Ascending aorta (tissue), 2 donors: ENCODE measurements around the gene FOXN1. TPM values are rescaled to one million over a fixed set of nuclear protein-coding genes. Genes with fewer than 3 reads are reported as not detected.

Experiments
- DNase-seq, 2 donors: peaks; one replicate each; pipeline ENCODE4 v3.0.0-alpha.2; 2019; ENCODE audit warnings: low spot score in 2 of 2
- H3K27ac ChIP-seq, 2 donors: fragments of 200-600 bp; sonication (generic); one replicate each; pipeline ENCODE4 v1.5.1; 2016 to 2017; ENCODE audit warnings: mild to moderate bottlenecking in 1 of 2
- H3K27me3 ChIP-seq: fragments of 200-600 bp; sonication (generic); one replicate; pipeline ENCODE4 v1.5.1; 2017
- H3K36me3 ChIP-seq, 2 donors: fragments of 200-600 bp; sonication (generic); one replicate each; pipeline ENCODE4 v1.5.1; 2016
- H3K4me1 ChIP-seq, 2 donors: fragments of 200-600 bp; sonication (generic); one replicate each; pipeline ENCODE4 v1.5.1; 2016 to 2017; ENCODE audit warnings: mild to moderate bottlenecking in 1 of 2
- H3K4me3 ChIP-seq, 2 donors: fragments of 200-600 bp; sonication (generic); one replicate each; pipeline ENCODE4 v1.5.1; 2016 to 2017; ENCODE audit warnings: mild to moderate bottlenecking in 1 of 2
- H3K9me3 ChIP-seq, 2 donors: fragments of 200-600 bp; sonication (generic); one replicate each; pipeline ENCODE4 v1.5.1; 2016
- CTCF ChIP-seq, 3 experiments: fragments of 200-600 bp in 2 of 3; fragments of 450-650 bp in 1 of 3; sonication (generic) in 2 of 3; IDR thresholded peaks; one replicate each; pipeline ENCODE4 v1.5.1; 2016 to 2019; ENCODE audit warnings: antibody characterized with exemption in 3 of 3, mild to moderate bottlenecking in 1 of 3, moderate library complexity in 1 of 3
- intact Hi-C: fragments of 100-400 bp; cut with DNase I; formaldehyde crosslinking; loops from one replicate; pipeline ENCODE4 v1.15.1; 2023
- total RNA-seq: library from RNA; depleted of rRNA; stranded (reverse); fragments of >200 nt; gene quantifications from one replicate; pipeline ENCODE4 v1.1.0, GENCODE V29; 2016

Gene FOXN1
- total RNA-seq, 1 donor from 2014 or later: not detected

- intact Hi-C loops: no loop called here
- peak in 1 of 2 donors; percentile 13 for DNase-seq
Measured at GRCh38 chr17:28475151-28475900, 30.8 kb upstream of the FOXN1 start.

GRCh38 chr17:28476076-28476865, 29.9 kb upstream of the FOXN1 start:
- Histone ChIP-seq H3K27ac (no peak overlapping the region), H3K9me3 (no peaks in the 10 kb centered on the region), H3K4me1 (no peaks in the 10 kb centered on the region), H3K4me3 (no peak overlapping the region), H3K27me3 (no peaks in the 10 kb centered on the region), H3K36me3 (no peaks in the 10 kb centered on the region)
- intact Hi-C loops: no loop called here
- TF ChIP-seq CTCF (IDR thresholded peaks at IDR 0.05): no peak
- no peak for DNase-seq

More at GRCh38 chr17:28475151-28475900, 30.8 kb upstream of the FOXN1 start:
- Histone ChIP-seq H3K27me3 (no peaks in the 10 kb centered on the region), H3K4me3 (no peak overlapping the region), H3K4me1 (no peaks in the 10 kb centered on the region), H3K27ac (no peak overlapping the region), H3K36me3 (no peaks in the 10 kb centered on the region), H3K9me3 (no peaks in the 10 kb centered on the region)
- no peak for TF ChIP-seq CTCF (IDR thresholded peaks at IDR 0.05)

GRCh38 chr17:28477928-28478327, 28.2 kb upstream of the FOXN1 start:
- H3K36me3 ChIP-seq: no peaks in the 10 kb centered on the region
- H3K27ac ChIP-seq: no peak overlapping the region
- TF ChIP-seq CTCF (IDR thresholded peaks at IDR 0.05): no peak
- no peaks in the 10 kb centered on the region for H3K27me3 ChIP-seq
- no peaks in the 10 kb centered on the region for H3K4me1 ChIP-seq
- no peak overlapping the region for H3K4me3 ChIP-seq
- DNase-seq: no peak
- H3K9me3 ChIP-seq: no peaks in the 10 kb centered on the region
- intact Hi-C loops: no loop called here

- Histone ChIP-seq H3K27me3 (no peaks in the 10 kb centered on the region), H3K4me1 (no peaks in the 10 kb centered on the region), H3K9me3 (no peaks in the 10 kb centered on the region), H3K4me3 (no peak overlapping the region), H3K36me3 (no peaks in the 10 kb centered on the region), H3K27ac (no peak overlapping the region)
- intact Hi-C loops: no loop called here
- no peak for DNase-seq
- TF ChIP-seq CTCF (IDR thresholded peaks at IDR 0.05): no peak
Measured at GRCh38 chr17:28478712-28479615, 27.2 kb upstream of the FOXN1 start.

- DNase-seq: no peak
- no peak overlapping the region for H3K27ac ChIP-seq
- intact Hi-C loops: no loop called here
- H3K36me3 ChIP-seq: no peaks in the 10 kb centered on the region
- no peaks in the 10 kb centered on the region for H3K4me1 ChIP-seq
- TF ChIP-seq CTCF (IDR thresholded peaks at IDR 0.05): no peak
- no peaks in the 10 kb centered on the region for H3K9me3 ChIP-seq
- H3K27me3 ChIP-seq: no peaks in the 10 kb centered on the region
- H3K4me3 ChIP-seq: no peak overlapping the region
Measured at GRCh38 chr17:28480278-28480677, 25.9 kb upstream of the FOXN1 start.
